Measurements from ENCODE around the gene CRYZ.
A peak's percentile ranks its signal among the peaks of the same experiment; 100 is the strongest.
"Not testable (repeated sequence)": the region's sequence is repeated elsewhere in the genome, so short reads cannot be mapped to it uniquely, and the experiment has no call there.

The CRYZ gene

DNA sequence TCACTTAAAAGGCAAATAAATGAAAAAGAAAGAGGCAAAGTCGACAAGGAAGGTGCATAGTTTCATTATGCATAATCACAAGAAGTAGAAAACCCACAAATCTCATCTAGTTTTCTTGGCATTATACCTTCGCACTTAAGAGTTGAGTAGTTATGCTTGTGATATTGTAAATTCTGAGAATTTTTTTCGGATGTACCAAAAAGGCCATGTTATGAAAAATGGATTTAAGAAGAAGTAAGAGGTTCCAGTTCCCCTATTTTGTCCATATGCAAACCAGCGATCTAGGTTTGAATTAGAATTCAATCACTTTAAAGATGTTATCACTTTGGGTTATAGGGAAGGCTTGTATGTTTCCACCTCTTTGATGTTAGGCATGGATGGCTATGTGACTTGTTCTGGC is 51.4 kb downstream of the CRYZ start:
- no peak for DNase-seq (ENCODE audit: low spot score)

DNA sequence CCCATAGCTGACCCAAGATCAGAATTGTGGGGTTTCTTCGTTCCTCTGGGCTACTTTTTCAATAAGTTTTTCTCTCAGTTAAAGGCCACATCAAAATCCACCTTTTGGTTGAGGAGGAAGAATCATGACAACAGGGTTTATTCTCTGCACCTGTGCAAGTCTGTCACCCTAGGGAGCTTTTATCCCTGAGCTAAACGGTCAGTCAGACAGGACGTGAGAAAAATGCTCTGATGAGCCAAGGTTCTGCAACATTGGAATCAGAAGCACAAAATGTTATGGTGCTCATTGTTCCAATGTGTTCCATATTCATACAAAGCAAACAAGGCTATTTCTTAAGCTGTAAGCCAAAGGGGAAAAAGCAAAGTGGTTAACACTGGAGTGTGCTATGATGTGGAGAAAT is 51.8 kb downstream of the CRYZ start:
- no peak for DNase-seq (ENCODE audit: low spot score)

GRCh38 chr1:74679811-74680210 is 53.0 kb downstream of the CRYZ start:
- no peak for DNase-seq (ENCODE audit: low spot score)

DNA sequence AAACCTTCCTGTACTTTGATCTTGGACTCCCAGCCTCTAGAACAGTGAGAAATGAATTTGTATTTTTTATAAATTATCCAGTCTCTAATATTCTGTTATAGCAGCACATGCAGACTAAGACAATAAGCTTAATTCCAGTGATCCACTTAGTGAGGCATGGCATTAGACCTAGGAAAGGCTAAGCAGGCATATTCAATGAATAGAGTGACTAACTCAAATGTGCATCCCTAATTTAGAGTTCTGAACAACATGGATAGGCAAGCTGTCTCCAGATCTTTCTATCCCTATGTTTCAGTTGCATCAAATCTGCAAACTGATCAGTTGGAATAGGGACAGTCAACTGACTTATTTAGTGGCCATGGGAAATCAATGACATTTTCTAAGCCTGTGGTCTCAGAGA is 54.9 kb downstream of the CRYZ start:
- no peak for DNase-seq (ENCODE audit: low spot score)

- no peak for DNase-seq (ENCODE audit: low spot score)
These were observed 58.4 kb downstream of the CRYZ start for GRCh38 chr1:74674278-74675048.

DNA sequence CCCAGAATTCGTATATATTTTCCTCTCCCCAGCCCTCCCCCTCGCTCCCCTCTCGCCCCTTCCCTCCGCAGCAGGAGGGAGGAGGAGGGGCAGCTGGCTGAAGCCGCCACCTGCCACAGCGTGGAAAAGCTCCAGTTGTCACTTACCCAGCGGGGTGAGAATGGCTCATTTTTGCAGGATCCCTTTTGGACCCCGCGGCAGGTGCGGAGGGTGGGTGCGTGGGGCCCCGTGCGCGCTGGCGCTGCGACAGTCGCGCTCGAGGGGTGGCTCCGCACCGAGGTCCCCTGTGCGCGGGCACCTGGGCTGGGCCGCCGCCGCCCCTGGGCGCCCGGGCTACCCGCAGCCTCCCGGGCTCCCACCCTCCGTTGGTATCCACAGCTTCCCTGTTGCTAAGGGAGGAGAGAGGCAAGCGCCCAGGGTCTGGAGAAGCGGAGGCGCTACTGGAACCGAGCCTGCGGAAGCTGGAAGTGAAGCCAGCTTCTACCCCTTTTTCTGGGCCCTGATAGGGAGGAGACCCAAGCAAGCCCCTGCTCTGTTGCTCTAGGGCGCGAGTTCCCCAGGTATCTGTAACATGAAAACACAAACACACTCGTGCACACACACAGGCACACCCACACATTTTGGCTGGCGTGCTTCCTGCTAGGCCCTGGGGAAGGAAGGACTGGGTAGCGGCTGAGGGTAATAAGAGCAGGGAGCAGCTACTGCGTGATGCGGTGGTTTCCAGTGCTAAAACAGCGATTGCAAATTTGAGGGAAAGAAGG is 59.3 kb downstream of the CRYZ start, which contains the start of gene ERICH3:
TSS of gene ERICH3 (minus strand) at position 442 of the 761 bp plus-strand sequence. CDS start at position 169, 273 bp downstream.
- DNase-seq (ENCODE audit: low spot score), result peak; percentile 45

GRCh38 chr1:74670866-74671265 is 62.0 kb downstream of the CRYZ start:
- not testable (repeated sequence) for DNase-seq (ENCODE audit: low spot score)

Measured in putamen (tissue), 1 donor.